K562 (cell line): ENCODE results near the gene LUC7L3.

Experiments
- MED1 ChIP-seq: sonication (generic); formaldehyde crosslinking; IDR thresholded peaks from 2 replicates; pipeline ENCODE4 v1.8.1; 2023; ENCODE audit warnings: missing genetic modification reagents, borderline replicate concordance
- MYC ChIP-seq, 2 experiments: fragments of 250-450 bp in 1 of 2; sonication (Bioruptor Pico) in 1 of 2; IDR thresholded peaks; 2 replicates each; pipeline versions ENCODE4 v1.5.1 to v1.6.1; 2012 to 2021; ENCODE audit warnings: low read depth in 2 of 2, borderline replicate concordance in 1 of 2, improper control_type of control experiment in 1 of 2, low read length in 1 of 2, mild to moderate bottlenecking in 1 of 2, moderate library complexity in 1 of 2
- NFIC ChIP-seq: fragments of 450-650 bp; IDR thresholded peaks from 2 replicates; pipeline ENCODE4 v1.6.1; 2017; ENCODE audit warnings: mild to moderate bottlenecking, inconsistent platforms
- POLR2AphosphoS5 ChIP-seq: IDR thresholded peaks from 2 replicates; pipeline ENCODE4 v1.6.1; 2011; ENCODE audit warnings: mild to moderate bottlenecking, low read depth, low read length, moderate library complexity; ENCODE audit not compliant: control insufficient read depth, insufficient read depth
- SMARCA5 ChIP-seq: fragments of 450-650 bp; IDR thresholded peaks from 2 replicates; pipeline ENCODE4 v1.6.1; 2016
- ZFX ChIP-seq: sonication (generic); formaldehyde crosslinking; IDR thresholded peaks from 2 replicates; pipeline ENCODE4 v1.8.0; 2022; ENCODE audit warnings: mild to moderate bottlenecking, missing genetic modification reagents, moderate library complexity
- TF ChIP-seq, protein P1 (sequence below), 2 experiments: fragments of 200-800 bp in 1 of 2; sonication (Bioruptor generic) in 1 of 2; sonication (generic) in 1 of 2; formaldehyde crosslinking in 1 of 2; IDR thresholded peaks in 1 of 2; conservative IDR thresholded peaks in 1 of 2; 2 replicates each; pipeline versions ENCODE4 v1.5.0 to v1.6.1; 2016 to 2020; ENCODE audit warnings: missing compliant biosample characterization in 1 of 2, missing genetic modification characterization in 1 of 2, missing genetic modification reagents in 1 of 2
- TF ChIP-seq, protein P2 (sequence below): fragments of 450-650 bp; IDR thresholded peaks from 2 replicates; pipeline ENCODE4 v1.6.1; 2016; ENCODE audit warnings: low read depth

DNA sequence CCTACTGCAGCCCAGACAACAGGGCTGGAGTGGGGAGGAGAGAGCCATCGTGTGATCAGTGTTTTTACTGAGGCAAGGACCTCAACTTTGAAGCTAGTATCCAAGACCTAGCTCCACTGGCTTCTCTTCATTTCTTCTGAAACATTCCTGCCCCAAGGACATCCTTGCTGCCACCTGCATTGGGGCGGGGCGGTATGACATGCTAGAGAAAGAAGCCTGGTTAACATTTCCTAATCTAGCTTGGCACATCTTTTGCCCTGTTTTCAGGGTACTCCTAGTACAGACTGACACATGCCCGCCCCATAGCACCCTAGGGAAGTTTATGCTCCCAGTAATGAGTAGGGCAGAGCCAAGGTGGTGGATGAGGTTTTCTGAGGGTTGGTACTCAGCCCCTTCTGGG is 65.7 kb downstream of the LUC7L3 start:
- no peak for TF ChIP-seq SMARCA5
- TF ChIP-seq, protein P1, sequence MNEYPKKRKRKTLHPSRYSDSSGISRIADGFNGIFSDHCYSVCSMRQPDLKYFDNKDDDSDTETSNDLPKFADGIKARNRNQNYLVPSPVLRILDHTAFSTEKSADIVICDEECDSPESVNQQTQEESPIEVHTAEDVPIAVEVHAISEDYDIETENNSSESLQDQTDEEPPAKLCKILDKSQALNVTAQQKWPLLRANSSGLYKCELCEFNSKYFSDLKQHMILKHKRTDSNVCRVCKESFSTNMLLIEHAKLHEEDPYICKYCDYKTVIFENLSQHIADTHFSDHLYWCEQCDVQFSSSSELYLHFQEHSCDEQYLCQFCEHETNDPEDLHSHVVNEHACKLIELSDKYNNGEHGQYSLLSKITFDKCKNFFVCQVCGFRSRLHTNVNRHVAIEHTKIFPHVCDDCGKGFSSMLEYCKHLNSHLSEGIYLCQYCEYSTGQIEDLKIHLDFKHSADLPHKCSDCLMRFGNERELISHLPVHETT (CRISPR knock-in tag; conservative IDR thresholded peaks at IDR 0.05 in 1 of 2, IDR thresholded peaks at IDR 0.05 in 1 of 2) = no peak
- TF ChIP-seq MED1 (CRISPR knock-in tag) = no peak
- no peak for TF ChIP-seq NFIC
- no peak for TF ChIP-seq ZFX (CRISPR knock-in tag)
- TF ChIP-seq MYC (IDR thresholded peaks at IDR 0.05; ENCODE audit: low read depth, low read length) = no peak
- TF ChIP-seq MYC (CRISPR knock-in tag; IDR thresholded peaks at IDR 0.05; ENCODE audit: borderline replicate concordance, low read depth) = no peak
- TF ChIP-seq, protein P2, sequence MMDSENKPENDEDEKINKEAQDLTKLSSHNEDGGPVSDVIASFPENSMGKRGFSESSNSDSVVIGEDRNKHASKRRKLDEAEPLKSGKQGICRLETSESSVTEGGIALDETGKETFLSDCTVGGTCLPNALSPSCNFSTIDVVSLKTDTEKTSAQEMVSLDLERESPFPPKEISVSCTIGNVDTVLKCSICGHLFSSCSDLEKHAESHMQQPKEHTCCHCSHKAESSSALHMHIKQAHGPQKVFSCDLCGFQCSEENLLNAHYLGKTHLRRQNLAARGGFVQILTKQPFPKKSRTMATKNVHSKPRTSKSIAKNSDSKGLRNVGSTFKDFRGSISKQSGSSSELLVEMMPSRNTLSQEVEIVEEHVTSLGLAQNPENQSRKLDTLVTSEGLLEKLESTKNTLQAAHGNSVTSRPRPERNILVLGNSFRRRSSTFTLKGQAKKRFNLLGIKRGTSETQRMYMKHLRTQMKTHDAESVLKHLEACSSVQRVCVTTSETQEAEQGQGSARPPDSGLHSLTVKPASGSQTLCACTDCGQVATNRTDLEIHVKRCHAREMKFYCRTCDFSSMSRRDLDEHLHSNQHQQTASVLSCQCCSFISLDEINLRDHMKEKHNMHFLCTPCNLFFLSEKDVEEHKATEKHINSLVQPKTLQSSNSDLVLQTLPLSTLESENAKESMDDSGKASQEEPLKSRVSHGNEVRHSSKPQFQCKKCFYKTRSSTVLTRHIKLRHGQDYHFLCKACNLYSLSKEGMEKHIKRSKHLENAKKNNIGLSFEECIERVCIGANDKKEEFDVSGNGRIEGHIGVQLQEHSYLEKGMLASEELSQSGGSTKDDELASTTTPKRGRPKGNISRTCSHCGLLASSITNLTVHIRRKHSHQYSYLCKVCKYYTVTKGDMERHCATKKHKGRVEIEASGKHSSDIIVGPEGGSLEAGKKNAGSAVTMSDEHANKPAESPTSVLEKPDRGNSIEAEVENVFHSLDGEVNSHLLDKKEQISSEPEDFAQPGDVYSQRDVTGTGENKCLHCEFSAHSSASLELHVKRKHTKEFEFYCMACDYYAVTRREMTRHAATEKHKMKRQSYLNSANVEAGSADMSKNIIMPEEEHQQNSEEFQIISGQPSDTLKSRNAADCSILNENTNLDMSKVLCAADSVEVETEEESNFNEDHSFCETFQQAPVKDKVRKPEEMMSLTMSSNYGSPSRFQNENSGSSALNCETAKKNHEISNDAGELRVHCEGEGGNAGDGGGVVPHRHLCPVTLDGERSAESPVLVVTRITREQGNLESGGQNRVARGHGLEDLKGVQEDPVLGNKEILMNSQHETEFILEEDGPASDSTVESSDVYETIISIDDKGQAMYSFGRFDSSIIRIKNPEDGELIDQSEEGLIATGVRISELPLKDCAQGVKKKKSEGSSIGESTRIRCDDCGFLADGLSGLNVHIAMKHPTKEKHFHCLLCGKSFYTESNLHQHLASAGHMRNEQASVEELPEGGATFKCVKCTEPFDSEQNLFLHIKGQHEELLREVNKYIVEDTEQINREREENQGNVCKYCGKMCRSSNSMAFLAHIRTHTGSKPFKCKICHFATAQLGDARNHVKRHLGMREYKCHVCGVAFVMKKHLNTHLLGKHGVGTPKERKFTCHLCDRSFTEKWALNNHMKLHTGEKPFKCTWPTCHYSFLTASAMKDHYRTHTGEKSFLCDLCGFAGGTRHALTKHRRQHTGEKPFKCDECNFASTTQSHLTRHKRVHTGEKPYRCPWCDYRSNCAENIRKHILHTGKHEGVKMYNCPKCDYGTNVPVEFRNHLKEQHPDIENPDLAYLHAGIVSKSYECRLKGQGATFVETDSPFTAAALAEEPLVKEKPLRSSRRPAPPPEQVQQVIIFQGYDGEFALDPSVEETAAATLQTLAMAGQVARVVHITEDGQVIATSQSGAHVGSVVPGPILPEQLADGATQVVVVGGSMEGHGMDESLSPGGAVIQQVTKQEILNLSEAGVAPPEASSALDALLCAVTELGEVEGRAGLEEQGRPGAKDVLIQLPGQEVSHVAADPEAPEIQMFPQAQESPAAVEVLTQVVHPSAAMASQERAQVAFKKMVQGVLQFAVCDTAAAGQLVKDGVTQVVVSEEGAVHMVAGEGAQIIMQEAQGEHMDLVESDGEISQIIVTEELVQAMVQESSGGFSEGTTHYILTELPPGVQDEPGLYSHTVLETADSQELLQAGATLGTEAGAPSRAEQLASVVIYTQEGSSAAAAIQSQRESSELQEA = no peak
- no peak for TF ChIP-seq POLR2AphosphoS5
